Colonic mucosa (tissue), 4 donors: ENCODE results near the gene KCNH8. TPM values are rescaled to one million over a fixed set of nuclear protein-coding genes. Genes with fewer than 3 reads are reported as not detected.

Experiments
- DNase-seq: peaks from one replicate; pipeline ENCODE4 v3.0.0-alpha.2; 2020
- H3K27ac ChIP-seq: fragments of 200-600 bp; one replicate; pipeline ENCODE4 v1.8.0; 2021
- H3K27me3 ChIP-seq: fragments of 200-600 bp; one replicate; pipeline ENCODE4 v1.8.0; 2021
- H3K36me3 ChIP-seq: fragments of 200-600 bp; one replicate; pipeline ENCODE4 v1.8.0; 2021
- H3K4me1 ChIP-seq: fragments of 200-600 bp; one replicate; pipeline ENCODE4 v1.8.0; 2021; ENCODE audit warnings: mild to moderate bottlenecking
- H3K4me3 ChIP-seq: fragments of 200-600 bp; one replicate; pipeline ENCODE4 v1.8.0; 2021
- H3K9ac ChIP-seq, 2 donors: one replicate each; pipeline ENCODE4 v1.7.0; 2013; ENCODE audit warnings: control low read depth in 2 of 2, low read depth in 2 of 2, low read length in 2 of 2
- H3K9me3 ChIP-seq: fragments of 200-600 bp; one replicate; pipeline ENCODE4 v1.8.0; 2021
- intact Hi-C: fragments of 100-400 bp; cut with DNase I; formaldehyde crosslinking; loops from one replicate; pipeline ENCODE4 v1.14.1; 2022
- total RNA-seq, 2 donors: library from RNA; stranded (reverse); fragmentation: NEBNext Ultra II Directional in 1 of 2; extraction: Animal tissue kit (Norgen Biotek cat#: 25700) in 1 of 2; gene quantifications; one replicate each; pipeline ENCODE4 v1.2.1, GENCODE V29; 2021
- TF ChIP-seq, protein P1 (sequence below): fragments of 200-600 bp; IDR thresholded peaks from one replicate; pipeline ENCODE4 v1.8.0; 2022; ENCODE audit warnings: antibody characterized with exemption, mild to moderate bottlenecking
- donor health status: healthy.
- donor health status: DM: no; HTN: no; CAD: no.
- donor health status: DM: no; HTN: no; CAD: no.

KCNH8 gene
- total RNA-seq, 2 donors from 2014 or later = 0.77 TPM

DNA sequence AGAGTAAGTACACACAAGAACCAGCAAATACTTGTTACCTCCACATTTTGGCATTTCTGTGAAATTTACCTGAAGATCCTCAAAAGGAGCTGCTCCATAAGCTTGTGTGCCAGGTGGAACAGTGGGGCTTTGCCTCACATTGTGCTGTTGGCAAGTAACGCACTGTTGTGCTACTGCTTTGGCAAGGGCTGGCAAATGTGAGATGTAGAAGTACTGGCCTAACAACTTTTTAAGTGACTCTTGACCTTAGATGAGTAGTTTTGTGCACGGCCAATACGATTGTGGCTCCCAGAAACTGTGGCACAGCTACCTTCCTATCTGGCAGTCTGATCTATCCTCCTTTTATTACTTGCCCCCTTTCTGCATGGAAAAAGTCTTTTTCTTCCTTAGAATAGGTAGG lies 337.0 kb downstream of the KCNH8 start:
- TF ChIP-seq, protein P1, sequence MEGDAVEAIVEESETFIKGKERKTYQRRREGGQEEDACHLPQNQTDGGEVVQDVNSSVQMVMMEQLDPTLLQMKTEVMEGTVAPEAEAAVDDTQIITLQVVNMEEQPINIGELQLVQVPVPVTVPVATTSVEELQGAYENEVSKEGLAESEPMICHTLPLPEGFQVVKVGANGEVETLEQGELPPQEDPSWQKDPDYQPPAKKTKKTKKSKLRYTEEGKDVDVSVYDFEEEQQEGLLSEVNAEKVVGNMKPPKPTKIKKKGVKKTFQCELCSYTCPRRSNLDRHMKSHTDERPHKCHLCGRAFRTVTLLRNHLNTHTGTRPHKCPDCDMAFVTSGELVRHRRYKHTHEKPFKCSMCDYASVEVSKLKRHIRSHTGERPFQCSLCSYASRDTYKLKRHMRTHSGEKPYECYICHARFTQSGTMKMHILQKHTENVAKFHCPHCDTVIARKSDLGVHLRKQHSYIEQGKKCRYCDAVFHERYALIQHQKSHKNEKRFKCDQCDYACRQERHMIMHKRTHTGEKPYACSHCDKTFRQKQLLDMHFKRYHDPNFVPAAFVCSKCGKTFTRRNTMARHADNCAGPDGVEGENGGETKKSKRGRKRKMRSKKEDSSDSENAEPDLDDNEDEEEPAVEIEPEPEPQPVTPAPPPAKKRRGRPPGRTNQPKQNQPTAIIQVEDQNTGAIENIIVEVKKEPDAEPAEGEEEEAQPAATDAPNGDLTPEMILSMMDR = no peak
- intact Hi-C loops = no loop called here
- Histone ChIP-seq H3K36me3 (no peaks in the 10 kb centered on the region), H3K9ac (no peak overlapping the region), H3K4me1 (no peaks in the 10 kb centered on the region), H3K9me3 (no peaks in the 10 kb centered on the region), H3K4me3 (no peak overlapping the region), H3K27ac (no peak overlapping the region), H3K27me3 (no peaks in the 10 kb centered on the region)
- DNase-seq = no peak

DNA sequence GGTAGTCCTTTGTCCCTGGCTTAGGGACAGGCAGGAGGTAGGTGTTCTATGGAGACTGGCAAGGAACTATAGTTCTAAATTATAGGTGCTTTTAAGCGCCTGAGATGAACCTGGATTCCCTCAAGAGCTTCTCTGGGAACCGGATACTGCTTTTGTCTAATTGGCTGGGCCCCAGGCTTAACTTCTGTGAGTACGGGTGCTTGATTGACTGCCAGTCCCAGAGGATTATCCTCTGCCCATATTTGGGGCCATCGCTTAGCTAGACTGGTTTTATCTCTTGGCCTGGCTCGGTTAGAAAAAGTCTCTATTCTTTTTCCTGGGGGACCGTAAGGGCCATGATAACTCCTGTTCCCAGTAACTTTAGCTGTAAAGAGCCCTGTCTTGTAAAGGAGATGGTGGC lies 339.1 kb downstream of the KCNH8 start:
- Histone ChIP-seq H3K9ac (no peak overlapping the region), H3K27me3 (no peaks in the 10 kb centered on the region), H3K36me3 (no peaks in the 10 kb centered on the region), H3K9me3 (no peaks in the 10 kb centered on the region), H3K4me1 (no peaks in the 10 kb centered on the region), H3K27ac (no peak overlapping the region), H3K4me3 (no peak overlapping the region)
- intact Hi-C loops = no loop called here
- TF ChIP-seq, protein P1 = no peak
- no peak for DNase-seq

DNA sequence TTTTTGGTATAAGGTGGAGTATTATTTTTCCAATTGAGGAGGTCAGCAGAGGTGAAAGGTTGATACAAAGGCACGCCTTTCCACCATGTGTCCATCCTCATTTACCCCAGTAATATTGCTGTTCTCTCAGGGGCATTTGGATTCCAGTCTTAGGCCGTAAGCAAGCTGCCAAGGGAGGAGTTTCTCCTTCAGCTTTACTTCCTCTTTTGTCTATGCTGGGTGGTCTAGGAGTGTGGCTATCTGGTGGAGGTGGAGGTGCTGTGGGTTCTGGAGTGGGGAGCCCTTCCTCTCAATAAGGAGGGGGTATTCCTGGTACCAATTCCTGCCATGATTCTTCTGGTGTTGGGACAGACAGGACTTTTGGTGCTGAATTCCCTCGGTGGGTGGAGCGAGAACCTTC lies 340.6 kb downstream of the KCNH8 start:
- H3K4me3 ChIP-seq = no peak overlapping the region
- H3K36me3 ChIP-seq = no peaks in the 10 kb centered on the region
- no peak overlapping the region for H3K9ac ChIP-seq
- TF ChIP-seq, protein P1 = no peak
- no peaks in the 10 kb centered on the region for H3K9me3 ChIP-seq
- H3K27me3 ChIP-seq = no peaks in the 10 kb centered on the region
- H3K4me1 ChIP-seq = no peaks in the 10 kb centered on the region
- DNase-seq = no peak
- intact Hi-C loops = no loop called here
- H3K27ac ChIP-seq = no peak overlapping the region

DNA sequence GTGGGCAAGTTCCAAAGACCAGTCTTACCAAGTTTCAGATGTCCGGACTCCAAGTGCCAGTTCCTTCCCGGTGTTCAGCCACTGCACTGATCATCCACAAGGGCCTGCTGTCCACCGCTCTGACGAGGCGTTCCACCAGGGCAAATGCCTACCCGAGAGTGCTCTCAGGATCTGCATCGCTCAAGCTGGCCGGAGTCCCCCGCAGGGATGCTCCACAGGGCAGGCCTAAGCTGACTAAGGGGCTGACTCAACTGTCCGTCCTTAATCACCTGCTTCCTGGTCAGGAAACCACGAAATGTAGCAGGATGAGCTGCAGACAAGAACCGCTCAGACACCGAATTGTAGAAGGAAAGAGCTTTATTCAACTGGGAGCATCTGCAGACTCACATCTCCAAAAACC lies 341.6 kb downstream of the KCNH8 start:
- Histone ChIP-seq H3K4me1 (no peaks in the 10 kb centered on the region), H3K9me3 (no peaks in the 10 kb centered on the region), H3K36me3 (no peaks in the 10 kb centered on the region), H3K27ac (no peak overlapping the region), H3K9ac (no peak overlapping the region), H3K4me3 (no peak overlapping the region), H3K27me3 (no peaks in the 10 kb centered on the region)
- DNase-seq = no peak
- intact Hi-C loops = no loop called here
- TF ChIP-seq, protein P1 = no peak

DNA sequence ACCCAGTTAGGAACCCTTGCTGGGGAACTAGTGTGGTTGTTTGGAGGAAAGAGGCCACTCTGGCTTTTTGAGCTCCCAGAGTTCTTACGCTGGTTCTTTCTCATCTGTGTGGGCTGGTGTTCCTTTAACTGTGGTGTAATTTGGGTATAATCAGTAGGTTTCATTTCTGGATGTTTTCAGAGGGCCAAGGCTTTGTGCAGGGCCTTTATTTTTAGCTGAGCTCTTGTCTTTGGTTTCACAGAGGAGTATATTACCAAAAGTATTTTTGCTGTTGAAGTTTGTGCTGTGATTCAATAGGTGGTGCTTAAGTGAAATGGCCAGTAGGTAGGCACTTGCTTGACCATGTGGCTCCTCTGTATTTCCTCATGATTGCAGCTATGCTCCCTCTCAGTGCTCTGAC lies 357.9 kb downstream of the KCNH8 start:
- H3K9me3 ChIP-seq = no peaks in the 10 kb centered on the region
- no peak overlapping the region for H3K9ac ChIP-seq
- H3K4me3 ChIP-seq = no peak overlapping the region
- no peaks in the 10 kb centered on the region for H3K36me3 ChIP-seq
- TF ChIP-seq, protein P1 = no peak
- no peak for DNase-seq
- H3K27me3 ChIP-seq = no peaks in the 10 kb centered on the region
- no peaks in the 10 kb centered on the region for H3K4me1 ChIP-seq
- no peak overlapping the region for H3K27ac ChIP-seq
- intact Hi-C loops = no loop called here

DNA sequence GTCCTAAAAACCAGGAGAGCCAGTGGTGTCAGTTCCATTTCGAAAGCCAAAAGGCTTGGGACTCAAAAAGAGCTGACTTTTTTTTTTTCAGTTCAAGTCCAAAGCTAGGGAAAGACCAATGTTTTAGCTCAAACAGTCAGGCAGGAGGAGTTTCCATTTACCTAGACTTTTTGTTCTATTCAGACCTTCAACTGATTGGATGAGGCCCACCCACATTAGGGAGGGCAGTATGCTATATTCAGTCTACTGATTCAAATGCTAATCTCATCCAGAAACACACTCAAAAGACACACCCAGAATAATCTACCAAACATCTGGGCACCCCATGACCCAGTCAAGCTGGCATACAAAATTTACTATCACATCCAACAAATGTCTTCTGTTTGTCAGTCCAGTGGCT lies 374.0 kb downstream of the KCNH8 start:
- Histone ChIP-seq H3K9ac (no peak overlapping the region), H3K4me1 (no peaks in the 10 kb centered on the region), H3K4me3 (no peak overlapping the region), H3K27me3 (no peaks in the 10 kb centered on the region), H3K9me3 (no peaks in the 10 kb centered on the region), H3K36me3 (no peaks in the 10 kb centered on the region), H3K27ac (no peak overlapping the region)
- no peak for DNase-seq
- TF ChIP-seq, protein P1 = no peak
- intact Hi-C loops = no loop called here
